Femur (tissue), 1 donor: ENCODE data around the gene AP5B1.
"Not testable (repeated sequence)": the region's sequence is repeated elsewhere in the genome, so short reads cannot be mapped to it uniquely, and the experiment has no call there.

Experiments
- DNase-seq: peaks from one replicate; pipeline ENCODE4 v3.0.0-alpha.2; 2017

Gene AP5B1

GRCh38 chr11:65762169-65762568 is 18.6 kb downstream of the AP5B1 start:
- not testable (repeated sequence) for DNase-seq

DNA sequence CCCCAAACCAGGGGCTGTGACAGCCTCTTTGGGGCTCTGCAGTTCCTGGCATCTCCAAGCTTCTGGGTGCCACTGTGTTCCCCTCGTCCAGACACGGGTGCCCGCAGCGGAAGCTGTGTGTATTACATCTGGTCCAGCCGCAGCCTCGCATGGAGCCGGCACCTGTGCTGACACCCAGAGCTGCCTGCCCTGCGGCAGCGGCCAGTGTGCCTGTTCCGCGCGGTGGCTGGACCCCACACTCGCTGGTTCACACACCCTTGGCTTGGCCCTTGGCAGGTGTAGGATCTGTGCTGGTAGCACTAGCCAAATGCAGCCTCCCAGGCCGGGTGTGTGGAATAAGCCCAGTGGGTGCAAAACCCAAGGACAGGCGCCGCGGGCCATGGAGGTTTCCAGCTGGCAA is 35.7 kb downstream of the AP5B1 start:
- DNase-seq, result no peak

- no peak for DNase-seq
These were observed 36.1 kb downstream of the AP5B1 start for GRCh38 chr11:65744699-65745042.

GRCh38 chr11:65744026-65744698 is 36.6 kb downstream of the AP5B1 start:
- DNase-seq, result no peak

- DNase-seq, result no peak
These were observed 37.1 kb downstream of the AP5B1 start for GRCh38 chr11:65743681-65744025.

DNA sequence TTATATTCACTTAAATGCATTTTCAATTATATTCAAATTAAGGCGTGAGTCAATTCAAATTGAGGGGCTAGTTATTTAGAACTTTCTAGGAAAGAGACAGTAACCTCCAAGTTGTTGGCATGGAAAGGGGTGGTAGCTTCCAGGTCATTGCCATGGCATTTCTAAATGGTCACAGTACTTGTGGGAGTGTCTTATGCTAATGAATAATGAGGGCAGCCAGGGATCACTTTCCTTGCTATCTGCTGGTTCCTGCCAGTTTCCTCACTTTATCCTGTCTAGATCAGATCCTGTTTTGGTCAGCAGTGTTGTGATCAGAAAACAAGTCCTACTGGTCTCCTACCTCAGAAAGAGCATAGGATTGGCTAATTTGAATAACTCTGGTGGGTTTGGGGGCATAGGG is 38.4 kb downstream of the AP5B1 start:
- DNase-seq, result no peak

DNA sequence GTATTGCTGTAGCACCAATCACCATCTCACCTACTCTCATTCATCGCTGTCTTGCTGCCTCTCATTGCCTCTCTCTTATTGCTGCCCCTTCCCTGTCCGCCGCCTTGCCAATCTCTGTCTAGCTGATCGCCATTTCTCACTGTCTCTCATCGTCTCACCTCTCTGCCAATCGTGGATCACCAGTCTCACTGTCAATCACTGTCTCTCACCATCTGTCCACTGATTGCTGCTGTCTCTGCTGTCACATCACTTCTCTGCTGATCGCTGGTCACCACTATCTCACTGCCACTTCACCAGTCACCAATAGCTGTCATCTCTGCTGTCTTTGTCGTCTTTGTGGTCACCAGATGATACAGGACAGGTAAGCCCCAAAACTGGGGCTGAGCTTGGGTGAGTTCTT is 39.6 kb downstream of the AP5B1 start:
- DNase-seq, result no peak

GRCh38 chr11:65739022-65739421 is 41.8 kb downstream of the AP5B1 start:
- no peak for DNase-seq

- no peak for DNase-seq
These were observed 44.0 kb downstream of the AP5B1 start for GRCh38 chr11:65736810-65737209.

GRCh38 chr11:65735111-65735510 is 45.7 kb downstream of the AP5B1 start:
- DNase-seq, result not testable (repeated sequence)

DNA sequence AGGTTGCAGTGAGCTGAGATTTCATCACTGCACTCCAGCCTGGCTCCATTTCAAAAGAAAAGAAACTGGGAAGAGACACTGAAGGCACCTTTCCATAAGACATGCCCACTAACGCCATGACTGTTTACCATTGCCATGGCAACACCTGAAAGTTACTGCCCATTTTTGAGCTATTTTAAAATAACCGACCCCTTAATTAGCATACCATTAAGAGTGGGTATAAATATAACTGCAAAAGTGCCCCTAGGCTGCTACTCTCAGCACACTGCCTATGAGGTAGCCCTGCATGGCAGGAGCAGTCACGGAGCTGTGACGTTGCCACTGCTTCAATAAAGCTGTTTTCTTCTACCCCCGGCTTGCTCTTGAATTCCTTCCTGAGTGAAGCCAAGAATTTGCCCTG is 50.3 kb downstream of the AP5B1 start:
- DNase-seq, result no peak

GRCh38 chr11:65727865-65728264 is 52.9 kb downstream of the AP5B1 start:
- DNase-seq, result no peak

GRCh38 chr11:65726660-65727059 is 54.1 kb downstream of the AP5B1 start:
- no peak for DNase-seq
